GM19395 (cell line): ENCODE results near the gene KRTAP4-2.
"Not testable (repeated sequence)": the region's sequence is repeated elsewhere in the genome, so short reads cannot be mapped to it uniquely, and the experiment has no call there.

Experiments used
- ATAC-seq: cut with Tn5 transposase; IDR thresholded peaks from one replicate; pipeline ENCODE4 v1.9.1; 2021; ENCODE audit warnings: mild to moderate bottlenecking, moderate library complexity; ENCODE audit not compliant: unreplicated experiment

The KRTAP4-2 gene

DNA sequence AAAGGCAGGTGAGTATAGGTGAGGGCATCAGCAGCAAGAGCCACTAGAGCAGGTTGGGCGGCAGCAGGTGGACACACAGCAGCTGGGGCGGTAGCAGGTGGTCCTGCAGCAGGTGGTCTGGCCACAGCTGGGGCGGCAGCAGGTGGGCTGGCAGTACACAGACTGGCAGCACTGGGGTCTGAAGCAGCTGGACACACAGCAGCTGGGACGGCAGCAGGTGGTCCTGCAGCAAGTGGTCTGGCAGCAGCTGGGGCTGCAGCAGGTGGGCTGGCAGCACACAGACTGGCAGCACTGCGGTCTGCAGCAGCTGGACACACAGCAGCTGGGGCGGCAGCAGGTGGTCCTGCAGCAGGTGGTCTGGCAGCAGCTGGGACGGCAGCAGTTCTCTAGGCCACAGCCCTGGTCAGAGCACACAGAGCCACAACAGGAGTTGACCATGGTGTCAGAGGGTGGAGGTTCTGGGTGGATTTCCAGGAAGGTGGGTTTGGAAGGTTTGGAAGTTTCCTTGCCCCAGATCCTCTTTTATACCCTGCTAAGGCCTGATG is at the start of gene KRTAP4-2:
KRTAP4-2 (minus strand) TSS at position 495 of the 545 bp plus-strand sequence; CDS start at position 438, 57 bp downstream.
- no peak for ATAC-seq

DNA sequence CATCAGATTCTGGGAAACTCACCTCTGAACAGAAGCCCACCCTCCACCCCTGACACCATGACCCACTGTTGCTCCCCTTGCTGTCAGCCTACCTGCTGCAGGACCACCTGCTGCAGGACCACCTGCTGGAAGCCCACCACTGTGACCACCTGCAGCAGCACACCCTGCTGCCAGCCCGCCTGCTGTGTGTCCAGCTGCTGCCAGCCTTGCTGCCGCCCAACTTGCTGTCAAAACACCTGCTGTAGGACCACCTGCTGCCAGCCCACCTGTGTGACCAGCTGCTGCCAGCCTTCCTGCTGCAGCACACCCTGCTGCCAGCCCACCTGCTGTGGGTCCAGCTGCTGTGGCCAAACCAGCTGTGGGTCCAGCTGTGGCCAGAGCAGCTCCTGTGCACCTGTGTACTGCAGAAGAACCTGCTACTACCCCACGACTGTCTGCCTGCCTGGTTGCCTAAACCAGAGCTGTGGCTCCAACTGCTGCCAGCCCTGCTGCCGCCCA is 48.6 kb upstream of the KRTAP4-2 start, which contains the start of gene KRTAP9-2:
KRTAP9-2 (plus strand) TSS at position 51 of the 498 bp plus-strand sequence; CDS start at position 58, 7 bp downstream.
- ATAC-seq: not testable (repeated sequence)

GRCh38 chr17:41226051-41226450 is 48.0 kb upstream of the KRTAP4-2 start:
- ATAC-seq: no peak

GRCh38 chr17:41223821-41224220 is 45.8 kb upstream of the KRTAP4-2 start:
- ATAC-seq: no peak

GRCh38 chr17:41215681-41216080 is 37.7 kb upstream of the KRTAP4-2 start:
- ATAC-seq: no peak

DNA sequence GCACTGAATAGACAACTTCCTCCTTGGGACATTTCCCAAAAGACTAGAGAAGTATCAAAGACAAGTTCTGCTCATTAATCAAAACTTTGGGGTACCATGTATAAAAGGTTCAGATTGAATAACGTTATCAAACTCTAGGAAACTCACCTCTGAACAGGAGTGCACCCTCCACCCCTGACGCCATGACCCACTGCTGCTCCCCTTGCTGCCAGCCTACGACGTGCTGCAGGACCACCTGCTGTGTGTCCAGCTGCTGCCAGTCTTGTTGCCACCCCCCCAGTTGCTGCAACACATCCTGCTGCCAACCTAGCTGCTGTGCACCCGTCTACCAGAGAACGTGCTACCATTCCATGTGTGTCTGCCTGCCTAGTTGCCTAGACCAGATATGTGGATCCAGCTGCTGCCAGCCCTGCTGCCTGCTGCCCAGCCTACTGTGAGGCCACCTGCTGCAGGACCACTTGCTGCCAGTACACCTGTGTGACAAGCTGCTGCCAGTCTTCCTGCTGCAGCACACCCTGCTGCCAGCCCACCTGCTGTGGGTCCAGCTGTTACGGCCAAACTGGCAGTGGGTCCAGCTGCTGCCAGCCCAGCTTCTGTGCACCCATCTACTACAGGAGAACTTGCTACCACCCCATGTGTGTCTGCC is 34.6 kb upstream of the KRTAP4-2 start:
- no peak for ATAC-seq

DNA sequence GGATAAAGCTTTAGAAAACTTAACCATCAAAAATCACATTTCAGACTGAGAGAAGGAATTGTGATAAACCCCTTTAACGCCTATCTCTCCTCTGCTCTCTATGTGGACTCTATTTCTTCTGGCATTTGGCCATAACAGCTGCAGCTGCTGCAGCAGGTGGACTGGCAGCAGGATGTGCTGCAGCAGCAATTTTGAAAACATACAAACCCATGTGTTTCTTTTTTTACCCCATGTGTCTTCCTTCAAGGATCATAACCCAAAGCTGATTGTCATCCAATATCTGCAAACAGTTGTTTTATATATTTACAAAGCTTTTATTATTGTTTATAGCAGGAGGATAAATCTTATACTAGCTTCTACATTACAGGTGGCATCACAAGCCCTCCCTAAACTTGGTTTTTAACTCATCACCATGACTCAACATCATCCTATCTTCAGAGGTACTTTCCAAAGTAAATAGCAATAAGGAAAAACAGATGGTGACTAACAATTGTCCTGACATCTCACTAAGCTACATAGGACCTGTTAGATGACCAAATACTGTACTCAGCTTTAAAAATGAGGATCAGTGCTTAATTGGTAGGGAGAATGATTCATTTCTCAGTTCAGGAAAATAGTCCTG is 33.9 kb upstream of the KRTAP4-2 start:
- ATAC-seq: no peak

DNA sequence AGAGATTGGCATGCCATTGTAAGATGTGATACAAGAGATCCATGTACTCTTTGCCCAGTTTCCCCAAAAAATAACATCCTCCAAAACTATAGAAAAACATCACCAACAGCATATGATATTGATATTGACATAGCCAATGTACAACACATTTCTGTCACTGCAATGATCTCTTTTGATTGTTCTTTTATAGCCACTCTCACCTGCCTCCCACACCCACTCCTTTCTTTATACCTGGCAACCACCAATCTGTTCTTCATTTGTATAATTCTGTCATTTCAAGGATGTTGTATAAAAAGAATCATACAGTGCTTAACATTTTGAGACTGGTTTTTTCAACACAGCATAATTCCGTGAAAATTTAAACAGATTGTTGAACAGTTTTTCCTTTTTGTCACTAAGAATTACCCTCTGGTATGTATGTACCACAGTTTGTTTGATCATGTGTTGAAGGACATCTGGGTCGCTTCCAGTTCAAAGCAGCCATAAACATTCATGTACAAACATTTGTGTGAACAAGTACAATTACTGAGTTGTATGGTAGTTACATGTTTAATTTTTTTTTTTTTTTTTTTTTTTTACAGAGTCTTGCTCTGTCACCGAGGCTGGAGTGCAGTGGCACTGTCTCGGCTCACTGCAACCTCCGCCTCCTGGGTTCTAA is 21.5 kb upstream of the KRTAP4-2 start:
- no peak for ATAC-seq

GRCh38 chr17:41196068-41196467 is 18.0 kb upstream of the KRTAP4-2 start:
- no peak for ATAC-seq

GRCh38 chr17:41190328-41190727 is 12.3 kb upstream of the KRTAP4-2 start:
- no peak for ATAC-seq

- ATAC-seq: not testable (repeated sequence)
These were observed 11.9 kb upstream of the KRTAP4-2 start, which contains the start of gene KRTAP9-1 for GRCh38 chr17:41189837-41190318. Gene KRTAP9-1, plus strand, starts transcription at chr17:41189887. Its CDS starts 0 bp downstream, at chr17:41189887.

DNA sequence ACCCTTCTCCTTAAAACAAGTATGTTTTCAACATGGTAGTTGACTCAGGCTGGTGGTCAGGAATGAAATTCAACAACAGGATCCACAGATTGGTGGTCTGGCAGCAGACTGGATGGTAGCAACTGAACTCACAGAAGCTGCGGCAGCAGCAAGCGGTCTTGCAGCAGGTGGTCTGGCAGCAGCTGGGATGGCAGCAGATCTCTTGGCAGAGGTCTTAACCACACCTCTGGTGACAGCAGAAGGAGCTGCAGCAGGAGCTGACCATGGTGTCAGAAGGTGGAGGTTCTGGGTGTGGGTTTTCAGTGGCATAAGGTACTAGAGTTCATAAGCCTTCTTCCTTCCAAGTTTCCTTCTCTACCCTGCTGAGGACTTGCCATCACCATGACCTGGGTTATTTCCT is 8.9 kb upstream of the KRTAP4-2 start:
- ATAC-seq: no peak

GRCh38 chr17:41185001-41185400 is 7.0 kb upstream of the KRTAP4-2 start:
- no peak for ATAC-seq

GRCh38 chr17:41184480-41184961 is 6.5 kb upstream of the KRTAP4-2 start, which contains the start of gene KRTAP4-1:
Gene KRTAP4-1, minus strand, starts transcription at chr17:41184911. Its CDS starts 57 bp downstream, at chr17:41184854.
- no peak for ATAC-seq

GRCh38 chr17:41178843-41179616 is 1.0 kb upstream of the KRTAP4-2 start:
- ATAC-seq: no peak

GRCh38 chr17:41178341-41178740 is 320 bp upstream of the KRTAP4-2 start:
- no peak for ATAC-seq

- ATAC-seq: no peak
These were observed 1.2 kb downstream of the KRTAP4-2 start for GRCh38 chr17:41176744-41177387.

DNA sequence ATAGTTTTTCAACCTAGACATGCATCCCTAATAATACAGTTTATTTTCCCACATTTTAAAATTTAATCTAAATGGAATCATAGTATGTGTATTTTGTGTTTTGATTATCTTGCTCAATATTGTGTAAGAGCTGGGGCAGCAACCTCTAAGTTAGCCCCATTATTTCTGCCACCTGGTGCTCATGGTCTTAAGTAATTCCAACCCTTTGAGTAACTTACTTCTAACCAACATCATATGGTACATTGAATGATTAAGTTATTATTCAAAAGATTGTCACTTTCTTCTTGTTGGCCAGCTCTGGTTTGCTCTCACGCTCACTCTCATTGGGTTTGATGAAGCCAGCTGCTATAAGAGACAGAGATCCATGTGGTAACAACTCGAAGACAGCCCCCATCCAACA is 6.1 kb downstream of the KRTAP4-2 start:
- ATAC-seq: no peak

- no peak for ATAC-seq
These were observed 9.9 kb downstream of the KRTAP4-2 start, which contains the start of gene KRTAP4-3 for GRCh38 chr17:41168121-41168520. Gene KRTAP4-3, minus strand, starts transcription at chr17:41168221. Its CDS starts 49 bp downstream, at chr17:41168172.

DNA sequence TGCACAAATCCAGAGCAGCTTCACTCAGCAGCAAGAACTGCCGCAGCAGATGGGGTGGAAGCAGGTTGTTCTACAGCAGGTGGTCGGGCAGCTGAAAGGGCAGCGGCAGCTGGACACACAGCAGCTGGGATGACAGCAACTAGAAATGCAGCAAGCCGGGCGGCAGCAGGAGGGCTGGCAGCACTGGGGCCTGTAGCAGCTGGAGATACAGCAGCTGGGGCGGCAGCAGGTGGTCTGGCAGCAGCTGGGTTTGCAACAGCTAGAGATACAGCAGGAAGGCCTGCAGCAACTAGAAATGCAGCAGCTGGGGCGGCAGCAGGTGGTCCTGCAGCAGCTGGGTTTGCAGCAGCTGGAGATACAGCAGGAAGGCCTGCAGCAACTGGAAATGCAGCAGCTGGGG is 10.5 kb downstream of the KRTAP4-2 start:
- ATAC-seq: no peak
